Stimulated activated CD4-positive, alpha-beta T cell treated with anti-CD3 and anti-CD28 coated beads, Interleukin-4, amount 100 ng/mL, for 1 hour (primary cell): Measurements from ENCODE around the gene FAM13C.
"Not testable (repeated sequence)": the region's sequence is repeated elsewhere in the genome, so short reads cannot be mapped to it uniquely, and the experiment has no call there.

Experiments used
- DNase-seq: peaks from one replicate; pipeline ENCODE4 v3.0.0-alpha.2; 2020

FAM13C gene

GRCh38 chr10:59362144-59362958 lies at the start of gene FAM13C:
Gene FAM13C (minus strand): TSS chr10:59362549. CDS start chr10:59362460, 89 bp downstream.
- peak; percentile 6 for DNase-seq

- DNase-seq, result no peak
Observed at GRCh38 chr10:59405235-59405634, 42.9 kb upstream of the FAM13C start.

GRCh38 chr10:59400214-59400613 lies 37.9 kb upstream of the FAM13C start:
- no peak for DNase-seq

- not testable (repeated sequence) for DNase-seq
Observed at GRCh38 chr10:59399329-59399728, 37.0 kb upstream of the FAM13C start.

GRCh38 chr10:59397961-59398360 lies 35.6 kb upstream of the FAM13C start:
- DNase-seq, result no peak

- no peak for DNase-seq
Observed at GRCh38 chr10:59395984-59396383, 33.6 kb upstream of the FAM13C start.

GRCh38 chr10:59393349-59393748 lies 31.0 kb upstream of the FAM13C start:
- DNase-seq, result no peak

GRCh38 chr10:59391060-59391459 lies 28.7 kb upstream of the FAM13C start:
- DNase-seq, result no peak

- DNase-seq, result no peak
Observed at GRCh38 chr10:59388671-59388976, 26.3 kb upstream of the FAM13C start.

GRCh38 chr10:59387951-59388670 lies 25.8 kb upstream of the FAM13C start:
- DNase-seq, result no peak

GRCh38 chr10:59384761-59385160 lies 22.4 kb upstream of the FAM13C start:
- DNase-seq, result no peak

GRCh38 chr10:59383908-59384307 lies 21.6 kb upstream of the FAM13C start:
- DNase-seq, result no peak

- DNase-seq, result no peak
Observed at GRCh38 chr10:59383436-59383835, 21.1 kb upstream of the FAM13C start.

GRCh38 chr10:59382831-59383295 lies 20.5 kb upstream of the FAM13C start:
- no peak for DNase-seq

- no peak for DNase-seq
Observed at GRCh38 chr10:59381687-59382086, 19.3 kb upstream of the FAM13C start.

- no peak for DNase-seq
Observed at GRCh38 chr10:59376846-59377245, 14.5 kb upstream of the FAM13C start.

- no peak for DNase-seq
Observed at GRCh38 chr10:59375990-59376389, 13.6 kb upstream of the FAM13C start.

- no peak for DNase-seq
Observed at GRCh38 chr10:59374916-59375315, 12.6 kb upstream of the FAM13C start.

GRCh38 chr10:59373071-59373470 lies 10.7 kb upstream of the FAM13C start:
- no peak for DNase-seq

GRCh38 chr10:59372543-59372942 lies 10.2 kb upstream of the FAM13C start:
- no peak for DNase-seq

- no peak for DNase-seq
Observed at GRCh38 chr10:59366290-59366689, 3.9 kb upstream of the FAM13C start.

- DNase-seq, result no peak
Observed at GRCh38 chr10:59363446-59363958, 1.2 kb upstream of the FAM13C start.

GRCh38 chr10:59362959-59363381 lies 621 bp upstream of the FAM13C start:
- DNase-seq, result no peak

GRCh38 chr10:59361663-59362143 lies 646 bp downstream of the FAM13C start:
- no peak for DNase-seq
